Testis (tissue), 3 donors: ENCODE results near the gene MDC1. TPM values are rescaled to one million over a fixed set of nuclear protein-coding genes. Genes with fewer than 3 reads are reported as not detected.

Experiments
- DNase-seq: peaks from one replicate; pipeline ENCODE4 v3.0.0-alpha.2; 2019
- H3K27ac ChIP-seq, 2 donors: fragments of 200-600 bp; sonication (generic); one replicate each; pipeline ENCODE4 v1.5.1; 2019
- H3K27me3 ChIP-seq: fragments of 200-600 bp; sonication (generic); one replicate; pipeline ENCODE4 v1.5.1; 2019
- H3K36me3 ChIP-seq: fragments of 200-600 bp; sonication (generic); one replicate; pipeline ENCODE4 v1.5.1; 2017; ENCODE audit warnings: low read depth; ENCODE audit errors: missing control alignments
- H3K4me1 ChIP-seq: fragments of 200-600 bp; sonication (generic); one replicate; pipeline ENCODE4 v1.5.1; 2019
- H3K4me3 ChIP-seq, 2 donors: fragments of 200-600 bp; sonication (generic); one replicate each; pipeline ENCODE4 v1.5.1; 2017 to 2019
- H3K9me3 ChIP-seq: fragments of 200-600 bp; sonication (generic); one replicate; pipeline ENCODE4 v1.5.1; 2017
- CTCF ChIP-seq, 3 experiments: fragments of 450-650 bp in 2 of 3; fragments of 200-600 bp in 1 of 3; sonication (generic) in 1 of 3; IDR thresholded peaks; one replicate each; pipeline ENCODE4 v1.5.1; 2016 to 2019; ENCODE audit warnings: antibody characterized with exemption in 3 of 3, mild to moderate bottlenecking in 2 of 3, moderate library complexity in 1 of 3
- POLR2A ChIP-seq: fragments of 450-650 bp; IDR thresholded peaks from one replicate; pipeline ENCODE4 v1.6.1; 2017; ENCODE audit warnings: antibody characterized with exemption, mild to moderate bottlenecking, moderate library complexity
- WGBS, 2 donors: methylation state at CpG; one replicate each; pipeline ENCODE4 v1.1.5; 2018; 5-methylcytosine and 5-hydroxymethylcytosine counted together
- intact Hi-C: fragments of 100-400 bp; cut with DNase I; formaldehyde crosslinking; loops from one replicate; pipeline ENCODE4 v1.15.1; 2023; ENCODE audit warnings: low total_unique reads
- polyA plus RNA-seq: library from polyadenylated mRNA; stranded (reverse); fragments of 350-450 nt; fragmentation: Illumina TruSeq; extraction: RNeasy Lipid Tissue Mini Kit (QIAGEN cat#74804); gene quantifications from one replicate; pipeline ENCODE4 v1.2.3, GENCODE V29; 2014; ENCODE audit warnings: low read depth, low replicate concordance; ENCODE audit not compliant: insufficient read depth
- total RNA-seq, 2 donors: library from RNA; depleted of rRNA; stranded (reverse); fragments of >200 nt; gene quantifications; one replicate each; pipeline ENCODE4 v1.2.3, GENCODE V29; 2016

Gene MDC1
- total and polyA plus RNA-seq, 3 donors from 2014 or later, result 56.6 to 155 (median 79.3) TPM

DNA sequence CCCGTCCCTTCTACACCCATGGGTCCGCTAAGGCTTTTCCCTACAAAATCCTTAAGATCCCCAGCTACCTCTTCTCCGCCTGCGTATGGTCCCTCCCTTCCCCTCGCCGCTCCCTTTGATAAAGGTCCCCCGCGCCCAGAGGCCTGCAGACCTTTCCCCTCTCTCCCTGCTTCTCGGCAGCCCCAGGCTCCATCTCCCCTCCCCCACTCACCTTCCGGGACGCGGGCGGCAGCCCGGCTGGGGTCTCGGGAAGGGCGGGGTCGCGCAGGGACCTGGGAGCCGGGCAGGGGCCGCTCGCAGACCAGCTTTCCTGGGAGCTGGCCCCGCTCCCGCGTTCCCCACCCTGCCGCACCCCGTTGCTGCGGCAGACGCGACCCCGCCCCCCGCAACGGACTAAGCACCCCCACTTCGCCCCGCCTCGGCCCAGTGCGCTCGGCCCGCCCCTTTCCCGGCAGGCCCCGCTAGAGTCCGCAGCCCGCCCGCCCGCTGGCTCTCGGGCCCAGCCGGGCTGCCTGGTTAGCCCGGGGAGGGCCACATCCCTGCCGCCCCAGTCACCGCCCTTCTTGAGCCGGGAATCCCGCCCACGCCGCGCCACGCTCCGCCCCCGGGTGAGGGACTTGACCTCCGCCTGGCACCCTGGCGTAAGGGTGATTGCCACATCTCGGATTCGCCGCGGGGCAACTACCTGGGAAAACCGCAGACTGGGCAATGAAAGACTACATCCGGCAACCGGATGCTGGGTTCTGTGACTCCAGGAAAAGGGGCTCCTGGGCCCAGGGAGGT, 25.4 kb upstream of the MDC1 start, which contains the start of gene FLOT1:
Gene FLOT1 (minus strand): TSS at position 372 of the 783 bp plus-strand sequence. CDS start 498 bp downstream, outside the sequence.
- intact Hi-C loops, result no loop called here

GRCh38 chr6:30741789-30742315, 24.8 kb upstream of the MDC1 start:
- TF ChIP-seq CTCF (IDR thresholded peaks at IDR 0.05), result no peak
- TF ChIP-seq POLR2A, result no peak
- Histone ChIP-seq H3K27ac (peak overlapping the region; percentile 84 to 94), H3K36me3 (no peaks in the 10 kb centered on the region), H3K9me3 (no peaks in the 10 kb centered on the region), H3K4me3 (peak overlapping the region; percentile 82 to 86), H3K27me3 (no peaks in the 10 kb centered on the region), H3K4me1 (peaks cover 21% of the 10 kb centered on the region)
- DNase-seq, result no peak
- intact Hi-C loops, result no loop called here
- 7% methylated on average over 13 of the region's 13 CpGs for WGBS, 2 donors

More for the DNA sequence above, 25.4 kb upstream of the MDC1 start, which contains the start of gene FLOT1:
- Histone ChIP-seq H3K27ac (peak within 1 kb of the TSS; percentile 84 to 94), H3K27me3 (no peaks in the 10 kb centered on the region), H3K36me3 (no peaks in the 10 kb centered on the region), H3K4me1 (peaks cover 21% of the 10 kb centered on the region), H3K4me3 (peak within 1 kb of the TSS; percentile 82 to 86), H3K9me3 (no peaks in the 10 kb centered on the region)
- 0% methylated on average over 26 to 59 of the region's 66 CpGs for WGBS, 2 donors
- DNase-seq, result peak; percentile 94
- TF ChIP-seq POLR2A, result no peak
- no peak for TF ChIP-seq CTCF (IDR thresholded peaks at IDR 0.05)

- no peak for DNase-seq
- peak overlapping the region; percentile 84 to 94 for H3K27ac ChIP-seq
- no peaks in the 10 kb centered on the region for H3K27me3 ChIP-seq
- H3K4me1 ChIP-seq, result peaks cover 21% of the 10 kb centered on the region
- peak overlapping the region; percentile 82 to 86 for H3K4me3 ChIP-seq
- intact Hi-C loops, result no loop called here
- no peaks in the 10 kb centered on the region for H3K9me3 ChIP-seq
- no peaks in the 10 kb centered on the region for H3K36me3 ChIP-seq
- TF ChIP-seq CTCF (IDR thresholded peaks at IDR 0.05), result no peak
- no peak for TF ChIP-seq POLR2A
- WGBS, 2 donors, result 74 to 76% methylated on average over 8 of the region's 8 CpGs
Measured at GRCh38 chr6:30741063-30741779, 24.1 kb upstream of the MDC1 start.

DNA sequence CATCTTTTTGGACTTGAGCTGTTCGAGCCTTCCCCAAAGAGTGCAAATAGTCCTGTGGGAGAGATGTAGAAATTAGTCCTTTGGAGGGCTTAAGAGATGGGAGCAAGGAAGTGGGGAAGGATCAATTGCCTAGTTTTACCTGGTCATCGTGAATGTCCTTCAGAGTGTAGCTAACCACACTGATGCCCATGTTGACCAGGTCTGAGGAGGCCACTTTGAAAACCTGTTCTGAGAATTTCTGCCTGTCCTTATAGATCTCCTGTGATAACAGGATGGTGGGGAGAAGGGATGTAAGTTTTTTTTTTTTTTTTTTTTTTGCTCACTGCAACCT, 23.4 kb upstream of the MDC1 start:
- DNase-seq, result no peak
- peaks cover 21% of the 10 kb centered on the region for H3K4me1 ChIP-seq

More for the DNA sequence above, 23.4 kb upstream of the MDC1 start:
- no peak for TF ChIP-seq CTCF (IDR thresholded peaks at IDR 0.05)
- Histone ChIP-seq H3K4me3 (no peak overlapping the region), H3K27me3 (no peaks in the 10 kb centered on the region), H3K9me3 (no peaks in the 10 kb centered on the region), H3K36me3 (no peaks in the 10 kb centered on the region), H3K27ac (no peak overlapping the region)
- intact Hi-C loops, result no loop called here
- WGBS, 2 donors, result 82 to 96% methylated on average over 2 of the region's 2 CpGs
